ENCODE data around the gene ZP2.

DNA sequence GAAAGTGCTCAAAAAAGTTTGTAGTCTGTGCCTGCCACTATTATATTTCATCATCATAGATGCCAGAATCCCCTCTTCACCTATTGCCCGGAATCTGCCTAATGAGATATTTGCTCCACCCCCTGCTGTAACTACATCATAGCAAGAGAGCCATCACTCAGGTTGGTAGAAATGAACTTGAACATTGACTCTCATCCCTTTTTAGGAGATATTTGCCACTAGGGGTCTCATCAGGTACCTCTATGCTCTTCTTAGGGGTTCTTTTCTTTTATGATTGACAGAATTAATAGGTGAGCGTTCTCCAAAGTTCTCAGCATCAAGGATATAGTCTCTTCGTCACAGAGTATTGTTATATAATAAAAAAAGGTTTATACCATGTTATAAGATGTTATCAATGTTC, 42.1 kb upstream of the ZP2 start:
- TF ChIP-seq, protein P1, sequence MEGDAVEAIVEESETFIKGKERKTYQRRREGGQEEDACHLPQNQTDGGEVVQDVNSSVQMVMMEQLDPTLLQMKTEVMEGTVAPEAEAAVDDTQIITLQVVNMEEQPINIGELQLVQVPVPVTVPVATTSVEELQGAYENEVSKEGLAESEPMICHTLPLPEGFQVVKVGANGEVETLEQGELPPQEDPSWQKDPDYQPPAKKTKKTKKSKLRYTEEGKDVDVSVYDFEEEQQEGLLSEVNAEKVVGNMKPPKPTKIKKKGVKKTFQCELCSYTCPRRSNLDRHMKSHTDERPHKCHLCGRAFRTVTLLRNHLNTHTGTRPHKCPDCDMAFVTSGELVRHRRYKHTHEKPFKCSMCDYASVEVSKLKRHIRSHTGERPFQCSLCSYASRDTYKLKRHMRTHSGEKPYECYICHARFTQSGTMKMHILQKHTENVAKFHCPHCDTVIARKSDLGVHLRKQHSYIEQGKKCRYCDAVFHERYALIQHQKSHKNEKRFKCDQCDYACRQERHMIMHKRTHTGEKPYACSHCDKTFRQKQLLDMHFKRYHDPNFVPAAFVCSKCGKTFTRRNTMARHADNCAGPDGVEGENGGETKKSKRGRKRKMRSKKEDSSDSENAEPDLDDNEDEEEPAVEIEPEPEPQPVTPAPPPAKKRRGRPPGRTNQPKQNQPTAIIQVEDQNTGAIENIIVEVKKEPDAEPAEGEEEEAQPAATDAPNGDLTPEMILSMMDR (conservative IDR thresholded peaks at IDR 0.05; ENCODE audit: low read length): peak; percentile 63
- TF ChIP-seq EZH2phosphoT487 (IDR thresholded peaks at IDR 0.05; ENCODE audit: borderline replicate concordance, low read depth, low read length): no peak
